Right ventricle myocardium inferior (tissue), 1 donor: ENCODE results near the gene MCOLN1. TPM values are rescaled to one million over a fixed set of nuclear protein-coding genes. Genes with fewer than 3 reads are reported as not detected.
"Not testable (repeated sequence)": the region's sequence is repeated elsewhere in the genome, so short reads cannot be mapped to it uniquely, and the experiment has no call there.

Source experiments
- ATAC-seq: fragments of 200-7000 bp; cut with Tn5 transposase; one replicate; pipeline ENCODE4 v1.9.1; 2020; ENCODE audit warnings: mild to moderate bottlenecking, moderate library complexity
- DNase-seq: peaks from one replicate; pipeline ENCODE4 v3.0.0; 2021; ENCODE audit errors: missing footprints
- intact Hi-C: fragments of 100-400 bp; cut with DNase I; formaldehyde crosslinking; loops from one replicate; pipeline ENCODE4 v1.11.0; 2022
- total RNA-seq: library from RNA; stranded (reverse); fragmentation: NEBNext Ultra II Directional; extraction: Animal tissue kit (Norgen Biotek cat#: 25700); gene quantifications from one replicate; pipeline ENCODE4 v1.2.1, GENCODE V29; 2021
- donor health status: DM: no; HTN: yes; CAD: no; lungs with severe emphysema.

Gene MCOLN1
- total RNA-seq, 1 donor from 2014 or later = 19.5 TPM

DNA sequence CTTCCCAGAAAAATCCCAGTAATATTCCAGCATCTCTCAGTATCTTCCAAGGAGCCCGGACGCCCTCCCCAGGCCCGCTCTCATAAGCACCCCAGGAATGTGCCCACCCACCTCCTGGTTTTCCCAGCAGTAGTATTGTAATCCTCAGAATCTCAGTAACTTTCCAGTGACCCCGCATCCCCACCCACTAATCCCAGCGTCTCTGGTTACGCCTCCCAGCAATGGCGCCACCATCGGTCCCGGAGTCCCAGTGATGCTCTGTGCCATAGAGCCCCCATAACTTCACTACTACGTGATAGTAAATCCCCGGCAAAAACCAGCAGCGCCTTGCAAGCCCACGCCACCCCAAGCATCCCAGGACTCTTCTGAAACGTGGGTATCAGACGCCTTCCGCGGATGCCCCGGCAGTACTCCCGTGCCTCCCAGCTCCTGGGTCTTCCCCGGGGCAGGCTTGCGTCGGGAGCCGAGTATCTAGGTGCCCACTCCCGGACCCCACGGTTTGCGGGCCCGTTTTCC lies 12.2 kb downstream of the MCOLN1 start:
- intact Hi-C loops = loop anchor here (5.0 kb wide), 2 partner anchors 47 to 93 kb away; partner anchors contain the start of genes PET100, PEX11G and XAB2
- DNase-seq (peak; percentile 82), ATAC-seq (peak; percentile 60)

DNA sequence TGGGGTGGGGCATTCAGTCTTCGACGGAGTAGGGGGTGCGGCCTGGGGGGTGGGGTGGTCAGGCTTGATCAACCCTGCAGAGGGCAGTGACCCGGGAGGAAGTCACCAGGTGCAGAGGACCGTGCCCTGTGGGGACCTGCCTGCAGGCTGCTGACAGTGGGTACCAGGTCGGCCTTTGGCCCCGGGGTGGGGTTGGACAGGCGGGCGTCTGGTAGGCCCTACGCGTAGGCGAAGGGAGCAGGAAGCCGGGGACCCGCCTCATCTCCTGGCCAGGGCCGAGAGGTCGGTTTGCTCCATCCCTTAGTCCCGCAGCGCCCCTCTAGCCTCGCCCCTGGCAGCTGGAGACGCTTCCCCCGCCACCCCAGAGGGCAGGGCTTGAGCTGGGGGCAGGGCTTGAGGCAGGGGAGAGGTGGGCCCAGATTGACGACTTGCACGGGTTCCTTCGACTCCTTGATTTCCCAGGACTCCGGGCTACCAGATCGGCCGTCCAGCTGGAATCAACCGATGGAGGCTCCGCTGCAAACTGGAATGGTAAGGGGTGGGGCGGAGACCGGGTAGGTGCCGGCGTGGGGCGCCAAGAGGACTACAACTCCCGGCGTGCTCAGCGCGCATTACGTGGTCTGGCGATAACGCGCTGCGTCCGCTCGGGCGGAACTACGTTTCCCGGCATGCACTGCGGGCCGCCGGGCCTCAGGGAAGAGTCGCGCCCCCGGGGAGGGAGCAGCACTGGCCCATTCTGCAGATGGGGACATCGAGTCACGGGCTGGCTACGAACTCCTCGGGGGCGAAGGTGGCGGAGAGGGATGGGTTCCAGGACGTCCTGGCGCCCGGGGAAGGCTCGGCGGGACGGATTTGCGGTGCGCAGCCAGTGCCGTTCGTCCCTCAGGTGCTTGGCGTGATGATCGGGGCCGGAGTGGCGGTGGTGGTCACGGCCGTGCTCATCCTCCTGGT lies 12.9 kb downstream of the MCOLN1 start, which contains the start of gene PNPLA6:
PNPLA6 (plus strand) TSS at position 671 of the 951 bp plus-strand sequence; CDS start at position 743, 72 bp downstream.
- ATAC-seq = peak; percentile 84
- DNase-seq = peak; percentile 98
- intact Hi-C loops = loop anchor here (5.0 kb wide), 1 partner anchor 92 kb away; the partner anchor contains the start of genes PET100 and XAB2

DNA sequence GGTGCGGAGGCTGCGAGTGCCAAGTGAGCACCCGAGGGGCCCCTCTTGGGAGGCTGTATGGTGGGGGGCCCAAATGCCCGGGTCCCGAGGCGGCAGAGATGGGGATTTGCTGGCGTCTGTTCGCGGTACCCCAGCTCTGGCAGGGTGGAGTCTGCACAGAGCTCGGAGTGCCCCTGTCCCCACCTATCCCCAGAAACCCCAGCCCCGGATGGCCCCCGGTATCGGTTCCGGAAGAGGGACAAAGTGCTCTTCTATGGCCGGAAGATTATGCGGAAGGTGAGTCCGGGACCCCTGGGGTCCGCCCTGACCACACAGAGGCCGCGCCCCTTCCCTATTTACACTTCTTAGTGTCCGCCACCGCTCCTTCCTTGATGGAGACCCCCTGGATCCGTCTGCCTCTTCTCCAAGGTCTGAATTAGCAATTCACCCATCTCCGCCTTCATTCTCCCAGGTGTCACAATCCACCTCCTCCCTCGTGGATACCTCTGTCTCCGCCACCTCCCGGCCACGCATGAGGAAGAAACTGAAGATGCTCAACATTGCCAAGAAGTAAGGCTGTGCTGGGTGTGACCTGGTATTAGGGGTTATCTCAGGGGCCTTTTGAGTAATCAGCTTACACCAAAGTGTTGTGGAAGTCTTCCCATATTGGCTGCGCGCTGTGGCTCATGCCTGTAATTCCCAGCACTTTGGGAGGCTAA lies 13.7 kb downstream of the MCOLN1 start:
- ATAC-seq (no peak), DNase-seq (peak; percentile 63)
- intact Hi-C loops = loop anchor here (5.0 kb wide), 1 partner anchor 91 kb away; the partner anchor contains the start of genes PET100 and XAB2

DNA sequence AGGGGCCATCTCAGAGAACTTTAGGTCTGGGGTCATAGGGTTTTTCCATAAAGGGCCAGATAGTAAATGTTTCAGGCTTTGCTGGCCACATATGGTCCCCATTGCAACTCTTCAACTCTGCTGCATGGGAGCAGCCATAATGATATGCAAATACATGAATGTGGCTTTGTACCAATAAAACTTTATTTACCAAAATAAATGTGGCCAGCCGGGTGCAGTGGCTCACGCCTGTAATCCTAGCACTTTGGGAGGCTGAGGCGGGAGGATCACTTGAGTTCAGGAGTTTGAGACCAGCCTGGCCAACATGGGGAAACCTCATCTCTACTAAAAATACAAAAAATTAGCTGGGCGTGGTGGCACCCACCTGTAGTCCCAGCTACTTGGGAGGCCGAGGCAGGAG lies 16.6 kb downstream of the MCOLN1 start:
- intact Hi-C loops = loop anchor here (5.0 kb wide), 1 partner anchor 88 kb away; the partner anchor contains the start of genes PET100 and XAB2
- not testable (repeated sequence) for DNase-seq

GRCh38 chr19:7539827-7540425 lies 17.5 kb downstream of the MCOLN1 start:
- intact Hi-C loops = loop anchor here (5.0 kb wide), 1 partner anchor 87 kb away; the partner anchor contains the start of genes PET100 and XAB2
- no peak for ATAC-seq

More for the DNA sequence above, 16.6 kb downstream of the MCOLN1 start:
- not testable (repeated sequence) for ATAC-seq

DNA sequence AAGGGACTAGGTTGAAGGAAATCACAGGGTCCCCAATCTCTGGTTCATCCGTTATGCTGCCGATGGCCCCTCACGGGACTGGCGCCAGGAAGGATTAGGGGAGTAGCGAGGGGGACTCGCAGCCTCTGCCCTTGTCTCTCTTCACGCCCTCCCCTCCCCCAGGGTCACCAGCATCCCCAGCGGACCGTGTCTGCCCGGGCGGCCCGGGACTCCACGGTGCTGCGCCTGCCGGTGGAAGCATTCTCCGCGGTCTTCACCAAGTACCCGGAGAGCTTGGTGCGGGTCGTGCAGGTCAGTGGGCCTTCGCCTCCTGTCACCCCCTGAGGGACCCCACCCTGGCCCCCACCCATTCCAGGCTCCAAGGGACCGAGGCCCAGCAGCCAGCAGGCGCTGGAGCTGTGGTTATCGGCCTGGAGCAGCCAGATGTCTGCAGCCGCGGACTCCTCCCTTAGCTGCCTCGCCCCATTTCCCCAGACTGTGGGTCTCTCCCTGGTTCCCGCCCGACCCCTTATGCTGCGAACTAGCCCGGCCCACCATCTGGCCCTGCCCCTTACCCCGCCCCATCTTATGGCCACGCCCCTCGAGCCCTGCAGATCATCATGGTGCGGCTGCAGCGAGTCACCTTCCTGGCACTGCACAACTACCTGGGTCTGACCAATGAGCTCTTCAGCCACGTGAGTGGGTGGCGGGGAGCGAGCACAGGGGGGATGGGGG lies 18.5 kb downstream of the MCOLN1 start:
- DNase-seq (no peak), ATAC-seq (no peak)
- intact Hi-C loops = no loop called here

More at GRCh38 chr19:7539827-7540425, 17.5 kb downstream of the MCOLN1 start:
- no peak for DNase-seq

DNA sequence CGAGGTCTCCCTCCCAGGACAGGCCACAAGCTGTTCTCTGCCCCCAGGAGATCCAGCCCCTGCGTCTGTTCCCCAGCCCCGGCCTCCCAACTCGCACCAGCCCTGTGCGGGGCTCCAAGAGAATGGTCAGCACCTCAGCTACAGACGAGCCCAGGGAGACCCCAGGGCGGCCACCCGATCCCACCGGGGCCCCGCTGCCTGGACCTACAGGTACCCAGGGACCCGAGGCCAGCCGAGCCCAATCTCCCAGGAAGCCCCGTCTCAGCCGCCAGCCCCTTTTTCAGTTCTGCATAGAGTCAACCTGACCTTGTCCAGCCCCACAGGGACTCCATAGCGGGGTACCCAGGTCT lies 19.0 kb downstream of the MCOLN1 start:
- no peak for ATAC-seq

GRCh38 chr19:7541828-7542443 lies 19.5 kb downstream of the MCOLN1 start:
- intact Hi-C loops = no loop called here
- DNase-seq (no peak), ATAC-seq (no peak)

More for the DNA sequence above, 19.0 kb downstream of the MCOLN1 start:
- DNase-seq = peak; percentile 68
- intact Hi-C loops = no loop called here

GRCh38 chr19:7542556-7543348 lies 20.3 kb downstream of the MCOLN1 start:
- ATAC-seq (no peak), DNase-seq (no peak)

GRCh38 chr19:7544626-7545025 lies 22.2 kb downstream of the MCOLN1 start:
- DNase-seq (peak; percentile 67), ATAC-seq (peak; percentile 43)
- intact Hi-C loops = no loop called here

More at GRCh38 chr19:7542556-7543348, 20.3 kb downstream of the MCOLN1 start:
- intact Hi-C loops = no loop called here

DNA sequence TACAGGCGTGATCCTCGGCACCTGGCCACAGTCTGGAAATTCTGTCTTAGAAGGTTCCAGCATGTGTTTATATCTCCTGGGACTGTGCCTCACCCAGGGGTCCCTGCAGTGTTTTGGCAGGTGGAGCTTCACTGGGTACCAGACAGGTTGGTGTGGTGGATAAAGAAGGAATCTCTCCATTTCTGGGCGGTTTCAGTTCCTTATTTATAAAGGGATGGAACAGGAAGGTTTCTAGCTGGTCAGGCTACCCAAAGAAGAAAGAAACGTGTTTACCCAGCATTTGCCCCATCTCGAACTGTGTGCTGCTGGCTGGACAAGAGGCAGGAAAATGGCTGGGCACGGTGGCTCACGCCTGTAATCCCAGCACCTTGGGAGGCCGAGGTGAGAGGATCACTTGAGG lies 22.9 kb downstream of the MCOLN1 start:
- ATAC-seq = no peak
- no peak for DNase-seq
- intact Hi-C loops = no loop called here

DNA sequence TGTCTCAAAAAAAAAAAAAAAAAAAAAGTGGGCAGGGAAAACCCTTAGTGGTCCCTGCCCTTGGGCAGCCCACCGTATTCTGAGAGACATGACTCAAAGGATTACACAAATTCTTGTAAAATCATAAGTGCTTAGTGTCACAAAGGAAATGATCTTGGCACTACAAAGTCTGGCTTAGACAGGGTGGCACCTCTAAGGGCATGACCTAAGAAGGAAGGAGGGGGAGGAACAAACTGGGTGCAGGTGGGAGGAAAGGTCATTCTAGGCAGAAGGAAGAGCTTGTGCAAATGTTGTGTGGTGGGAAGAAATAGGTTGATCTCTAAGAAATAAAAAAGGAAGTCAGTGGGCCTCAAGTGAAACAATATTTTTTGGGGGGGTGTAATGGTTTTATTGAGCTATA lies 23.5 kb downstream of the MCOLN1 start:
- ATAC-seq (no peak), DNase-seq (no peak)
- intact Hi-C loops = no loop called here

DNA sequence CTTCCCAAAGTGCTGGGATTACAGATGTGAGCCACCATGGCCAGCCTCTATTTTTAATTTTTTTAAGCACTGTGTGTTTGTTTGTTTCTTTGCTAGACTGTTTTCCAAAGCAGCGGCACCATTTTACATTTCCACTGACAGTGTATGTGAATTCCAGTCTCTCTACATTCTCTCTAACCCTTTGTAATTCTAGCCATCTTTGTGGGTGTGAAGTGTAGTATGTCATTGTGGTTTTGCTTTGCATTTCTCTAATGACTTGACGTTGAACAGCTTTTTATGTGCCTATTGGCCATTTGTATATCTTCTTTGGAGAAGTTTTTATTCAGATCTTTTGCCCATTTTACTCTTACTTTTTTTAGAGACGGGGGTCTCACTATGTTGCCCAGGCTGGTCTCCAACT lies 24.7 kb downstream of the MCOLN1 start:
- ATAC-seq (no peak), DNase-seq (no peak)
- intact Hi-C loops = no loop called here

DNA sequence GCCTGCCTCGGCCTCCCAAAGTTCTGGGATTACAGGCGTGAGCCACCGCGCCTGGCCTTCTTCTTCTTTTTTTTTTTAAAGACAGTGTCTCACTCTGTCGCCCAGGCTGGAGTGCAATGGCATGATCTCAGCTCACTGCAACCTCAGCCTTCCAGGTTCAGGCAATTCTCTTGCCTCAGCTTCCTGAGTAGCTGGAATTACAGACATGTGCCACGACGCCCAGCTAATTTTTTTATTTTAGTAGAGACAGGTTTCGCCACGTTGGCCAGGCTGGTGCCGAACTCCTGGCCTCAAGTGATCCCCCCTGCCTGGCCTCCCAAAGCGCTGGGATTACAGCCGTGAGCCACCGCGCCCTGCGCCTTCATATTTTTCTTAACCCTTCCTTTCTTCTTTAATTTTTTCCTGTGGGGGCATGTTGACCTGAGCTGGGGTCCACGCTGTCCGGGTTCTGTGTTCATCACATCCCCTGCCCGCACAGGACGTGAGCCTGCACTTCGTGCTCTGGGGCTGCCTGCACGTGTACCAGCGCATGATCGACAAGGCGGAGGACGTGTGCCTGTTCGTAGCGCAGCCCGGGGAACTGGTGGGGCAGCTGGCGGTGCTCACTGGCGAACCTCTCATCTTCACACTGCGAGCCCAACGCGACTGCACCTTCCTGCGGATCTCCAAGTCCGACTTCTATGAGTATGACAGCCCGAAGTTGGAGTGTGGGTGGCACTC lies 27.2 kb downstream of the MCOLN1 start:
- DNase-seq (no peak), ATAC-seq (no peak)
- intact Hi-C loops = no loop called here

- ATAC-seq = peak; percentile 4
- no peak for DNase-seq
- intact Hi-C loops = no loop called here
Observed at GRCh38 chr19:7550169-7550770, 27.8 kb downstream of the MCOLN1 start.
